H1 (cell line): ENCODE results near the gene ADARB2. TPM values are rescaled to one million over a fixed set of nuclear protein-coding genes. Genes with fewer than 3 reads are reported as not detected.

Experiments used
- CTCF ChIA-PET: fragments of 300-600 bp; sonication (Branson Sonifier 250); formaldehyde crosslinking; loops from one replicate; lab custom pipeline; 2021; ENCODE audit not compliant: partially characterized antibody; lab: Charles Lee
- POLR2A ChIA-PET: fragments of 300-600 bp; sonication (Branson Sonifier 250); formaldehyde crosslinking; loops from one replicate; lab custom pipeline; 2021; ENCODE audit warnings: inconsistent platforms; ENCODE audit not compliant: partially characterized antibody; lab: Charles Lee
- DNase-seq, 2 experiments: peaks; one replicate each; pipeline versions ENCODE4 v3.0.0 to v3.0.0-alpha.2; 2010 to 2022; ENCODE audit warnings: low spot score in 2 of 2, low read depth in 1 of 2, mixed read lengths in 1 of 2
- FAIRE-seq: peaks from 2 replicates; lab custom pipeline; 2011; peaks lifted over from hg19 to GRCh38; lab: Jason Lieb, UNC
- H2AFZ ChIP-seq: 2 replicates; pipeline ENCODE4 v1.8.1; 2012; ENCODE audit warnings: low read length, inconsistent platforms
- H2AK5ac ChIP-seq: 2 replicates; pipeline ENCODE4 v1.6.1; 2013; ENCODE audit warnings: low read depth, low read length
- H2BK120ac ChIP-seq: replicated peaks from 2 replicates; pipeline ENCODE3; 2013; ENCODE audit warnings: low read depth, low read length, inconsistent platforms
- H2BK12ac ChIP-seq: 2 replicates; pipeline ENCODE4 v1.6.1; 2013; ENCODE audit warnings: low read depth, low read length
- H2BK15ac ChIP-seq: 2 replicates; pipeline ENCODE4 v1.6.1; 2013; ENCODE audit warnings: low read length
- H2BK20ac ChIP-seq: 2 replicates; pipeline ENCODE4 v1.6.1; 2013; ENCODE audit warnings: low read length
- H2BK5ac ChIP-seq: 2 replicates; pipeline ENCODE4 v1.6.1; 2013; ENCODE audit warnings: low read depth, low read length
- H3K14ac ChIP-seq: 2 replicates; pipeline ENCODE4 v1.6.1; 2013; ENCODE audit warnings: inconsistent platforms; ENCODE audit not compliant: insufficient read length
- H3K18ac ChIP-seq: 2 replicates; pipeline ENCODE4 v1.6.1; 2013; ENCODE audit warnings: low read length; ENCODE audit errors: extremely low read depth
- H3K23ac ChIP-seq: 2 replicates; pipeline ENCODE4 v1.6.1; 2013; ENCODE audit warnings: inconsistent platforms; ENCODE audit not compliant: insufficient read length
- H3K23me2 ChIP-seq: 2 replicates; pipeline ENCODE4 v1.6.1; 2013; ENCODE audit warnings: low read depth, low read length
- H3K27ac ChIP-seq: 2 replicates; pipeline ENCODE4 v1.6.1; 2011; ENCODE audit warnings: low read depth, low read length, inconsistent platforms
- H3K27me3 ChIP-seq, 4 experiments: replicated peaks in 1 of 4; 1 replicate in 1 of 4; 2 replicates in 3 of 4; pipeline versions ENCODE4 v1.6.1 to v1.8.1; 2011 to 2013; ENCODE audit warnings: low read length in 3 of 4, mild to moderate bottlenecking in 3 of 4, inconsistent platforms in 2 of 4, mixed read lengths in 2 of 4, moderate library complexity in 1 of 4; ENCODE audit not compliant: control insufficient read depth in 3 of 4, insufficient read depth in 3 of 4; ENCODE audit errors: extremely low read depth in 1 of 4
- H3K36me3 ChIP-seq, 4 experiments: 2 replicates each; pipeline versions ENCODE4 v1.6.1 to v1.8.1; 2011 to 2013; ENCODE audit warnings: mild to moderate bottlenecking in 4 of 4, low read length in 3 of 4, moderate library complexity in 2 of 4, control low read depth in 1 of 4, inconsistent platforms in 1 of 4; ENCODE audit not compliant: insufficient read depth in 4 of 4, control insufficient read depth in 2 of 4
- H3K4ac ChIP-seq: replicated peaks from 2 replicates; pipeline ENCODE3; 2013; ENCODE audit warnings: low read length, low read depth, mixed read lengths, inconsistent platforms; ENCODE audit not compliant: insufficient read length
- H3K4me1 ChIP-seq, 4 experiments: replicated peaks in 1 of 4; 1 replicate in 1 of 4; 2 replicates in 3 of 4; pipeline versions ENCODE4 v1.6.1 to v1.8.1; 2011 to 2013; ENCODE audit warnings: low read length in 3 of 4, inconsistent platforms in 2 of 4, mixed read lengths in 1 of 4; ENCODE audit not compliant: insufficient read depth in 4 of 4, control insufficient read depth in 3 of 4
- H3K4me2 ChIP-seq, 2 experiments: 2 replicates each; pipeline versions ENCODE4 v1.6.1 to v1.8.1; 2011 to 2013; ENCODE audit warnings: low read depth in 2 of 2, low read length in 2 of 2, control low read depth in 1 of 2, inconsistent platforms in 1 of 2, mild to moderate bottlenecking in 1 of 2; ENCODE audit not compliant: insufficient read depth in 1 of 2
- H3K4me3 ChIP-seq, 4 experiments: fragments of 200-600, 300-600 bp in 1 of 4; sonication (generic), shearing (Covaris generic), sonication (Bioruptor Twin) in 1 of 4; 2 replicates each; pipeline versions ENCODE4 v1.5.1 to v1.8.1; 2011 to 2016; ENCODE audit warnings: low read length in 4 of 4, low read depth in 3 of 4, control low read depth in 2 of 4, inconsistent platforms in 2 of 4, mild to moderate bottlenecking in 2 of 4, mixed read lengths in 1 of 4, moderate library complexity in 1 of 4; ENCODE audit not compliant: insufficient read depth in 2 of 4; ENCODE audit errors: extremely low read depth in 1 of 4
- H3K56ac ChIP-seq: replicated peaks from 2 replicates; pipeline ENCODE3; 2013; ENCODE audit warnings: low read depth, mild to moderate bottlenecking, mixed read lengths, low read length, inconsistent platforms; ENCODE audit not compliant: insufficient read length
- H3K79me1 ChIP-seq: 2 replicates; pipeline ENCODE4 v1.6.1; 2013; ENCODE audit warnings: low read depth, low read length, control low read depth
- H3K79me2 ChIP-seq, 2 experiments: 2 replicates each; pipeline versions ENCODE4 v1.6.1 to v1.8.1; 2012 to 2013; ENCODE audit warnings: low read length in 2 of 2, mild to moderate bottlenecking in 2 of 2, inconsistent platforms in 1 of 2; ENCODE audit not compliant: insufficient read depth in 2 of 2, control insufficient read depth in 1 of 2
- H3K9ac ChIP-seq, 4 experiments: replicated peaks in 1 of 4; 1 replicate in 1 of 4; 2 replicates in 3 of 4; pipeline versions ENCODE4 v1.6.1 to v1.8.1; 2011 to 2013; ENCODE audit warnings: low read depth in 3 of 4, low read length in 3 of 4, control low read depth in 2 of 4, mild to moderate bottlenecking in 2 of 4, moderate library complexity in 2 of 4, inconsistent platforms in 1 of 4; ENCODE audit errors: extremely low read depth in 1 of 4
- H3K9me3 ChIP-seq, 2 experiments: 2 replicates each; pipeline versions ENCODE4 v1.6.1 to v1.8.1; 2012 to 2013; ENCODE audit warnings: mild to moderate bottlenecking in 2 of 2, moderate library complexity in 2 of 2, control low read depth in 1 of 2, inconsistent platforms in 1 of 2, low read depth in 1 of 2, low read length in 1 of 2, mixed read lengths in 1 of 2; ENCODE audit not compliant: insufficient read depth in 2 of 2
- H4K20me1 ChIP-seq, 2 experiments: replicated peaks in 1 of 2; 2 replicates each; pipeline versions ENCODE3 to v1.8.1; 2011 to 2013; ENCODE audit warnings: inconsistent platforms in 2 of 2, low read length in 2 of 2, mild to moderate bottlenecking in 1 of 2; ENCODE audit not compliant: insufficient read depth in 2 of 2, control insufficient read depth in 1 of 2
- H4K5ac ChIP-seq: 2 replicates; pipeline ENCODE4 v1.6.1; 2013; ENCODE audit warnings: low read length, low read depth, mixed read lengths, inconsistent platforms; ENCODE audit not compliant: insufficient read length
- H4K8ac ChIP-seq: 2 replicates; pipeline ENCODE4 v1.8.0; 2013; ENCODE audit warnings: mild to moderate bottlenecking, moderate library complexity, low read length, inconsistent platforms; ENCODE audit not compliant: insufficient read depth; ENCODE audit errors: extremely low read depth
- H4K91ac ChIP-seq: replicated peaks from 2 replicates; pipeline ENCODE3; 2013; ENCODE audit warnings: low read length, mixed read lengths, inconsistent platforms; ENCODE audit not compliant: insufficient read length
- HDAC6 ChIP-seq: IDR thresholded peaks from one replicate; pipeline ENCODE4 v1.7.1; 2012; ENCODE audit warnings: low read depth, mild to moderate bottlenecking, inconsistent platforms, low read length, moderate library complexity
- KDM1A ChIP-seq: fragments of 200-600, 300-600 bp; sonication (generic); IDR thresholded peaks from 2 replicates; pipeline ENCODE4 v1.7.1; 2016; ENCODE audit warnings: mild to moderate bottlenecking, low read length, borderline replicate concordance
- SIN3A ChIP-seq, 2 experiments: IDR thresholded peaks in 1 of 2; conservative IDR thresholded peaks in 1 of 2; 2 replicates each; pipeline ENCODE4 v1.6.1; 2011 to 2012; ENCODE audit warnings: low read length in 2 of 2, improper control_type of control experiment in 1 of 2, low read depth in 1 of 2, mild to moderate bottlenecking in 1 of 2
- WGBS, 2 experiments: shearing (Covaris generic) in 1 of 2; methylation state at CpG; one replicate each; pipeline versions ENCODE4 v1.1.6 to v1.1.7; 2013 to 2015; ENCODE audit warnings: low lambda C conversion rate in 2 of 2, mixed read lengths in 2 of 2, inconsistent platforms in 1 of 2, low coverage in 1 of 2, missing lambda C conversion rate in 1 of 2; ENCODE audit not compliant: insufficient replicate concordance in 2 of 2, insufficient coverage in 1 of 2, insufficient read length in 1 of 2; ENCODE audit errors: extremely low coverage in 1 of 2, missing lambda C conversion rate in 1 of 2; 5-methylcytosine and 5-hydroxymethylcytosine counted together
- polyA plus RNA-seq, 7 experiments: library from polyadenylated mRNA; depleted of rRNA in 3 of 7; stranded (reverse) in 5 of 7; unstranded in 2 of 7; fragments of >200 nt in 5 of 7; fragments of 200-250 nt in 2 of 7; gene quantifications; 1 replicate in 5 of 7; 2 replicates in 1 of 7; 4 replicates in 1 of 7; pipeline versions ENCODE4 v1.2.1 to v1.2.3, GENCODE V29; 2011 to 2013; ENCODE audit warnings: missing spikeins in 2 of 7, mixed read lengths in 2 of 7
- total RNA-seq: library from RNA; stranded (reverse); fragmentation: NEBNext Ultra II Directional; extraction: Animal tissue kit (Norgen Biotek cat#: 25700); gene quantifications from 2 replicates; pipeline ENCODE4 v1.2.1, GENCODE V29; 2021

Gene ADARB2
- total and polyA plus RNA-seq, 2 of the 8 experiments (the other 6 are each of a cell fraction or from before 2014, with no cell fraction given): 2.2 to 2.8 TPM

DNA sequence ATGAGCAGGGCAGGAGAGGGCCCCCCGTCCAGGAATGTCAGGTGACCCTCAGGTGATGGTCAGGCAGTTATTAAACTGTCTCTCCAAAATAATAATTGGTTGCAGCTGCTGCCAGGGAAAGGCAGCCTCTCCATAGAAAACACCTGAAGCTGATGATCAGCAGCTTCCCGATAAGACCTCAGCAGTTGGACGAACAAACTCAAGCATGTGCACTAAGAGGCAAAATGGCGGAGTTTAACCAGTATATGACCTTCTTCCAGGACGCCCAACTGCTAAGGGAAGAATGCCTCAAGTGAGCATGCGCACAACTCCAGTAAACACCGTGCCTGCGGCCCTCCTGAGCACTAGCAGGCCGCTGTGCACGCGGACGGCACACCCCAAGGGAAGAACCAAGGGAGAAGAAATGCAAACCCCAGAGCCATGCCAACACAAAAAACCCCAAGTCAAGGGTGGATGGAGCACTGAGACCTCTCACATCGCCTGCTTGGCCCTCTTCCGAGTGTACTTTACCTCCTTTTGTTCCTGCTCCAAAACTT, 38.9 kb upstream of the ADARB2 start:
- Histone ChIP-seq H3K18ac (peak overlapping the region; percentile 19; the same call in 1 of the 2 replicates), H3K9ac (no peak overlapping the region), H3K79me1 (no peaks in the 10 kb centered on the region), H3K4me2 (no peak overlapping the region), H2AK5ac (no peak overlapping the region), H4K5ac (no peak overlapping the region), H3K36me3 (peaks cover 0 to 5% (median 0%) of the 10 kb centered on the region in 4 experiments; a peak in 2 of 8 replicates), H3K23ac (no peak overlapping the region), H3K27ac (no peak overlapping the region), H3K9me3 (peaks cover 19 to 21% of the 10 kb centered on the region in 2 experiments), H4K8ac (no peak overlapping the region; the same call in 1 of the 2 replicates), H2AFZ (no peak overlapping the region), H4K20me1 (no peaks in the 10 kb centered on the region), H3K79me2 (no peaks in the 10 kb centered on the region), H3K4me3 (no peak overlapping the region), H2BK20ac (no peak overlapping the region), H3K27me3 (peaks cover 0 to 3% (median 0%) of the 10 kb centered on the region in 4 experiments; a peak in 3 of 7 replicates), H2BK12ac (peak overlapping the region; percentile 80; the same call in 1 of the 2 replicates), H3K23me2 (no peaks in the 10 kb centered on the region), H4K91ac (peak overlapping the region; percentile 67), H2BK15ac (no peak overlapping the region), H2BK120ac (peak overlapping the region; percentile 70), H3K4me1 (peaks cover 0 to 6% (median 1%) of the 10 kb centered on the region in 4 experiments; a peak in 3 of 7 replicates), H2BK5ac (peak overlapping the region; percentile 60; the same call in 1 of the 2 replicates), H3K14ac (no peak overlapping the region), H3K56ac (no peak overlapping the region), H3K4ac (no peak overlapping the region)
- ChIA-PET POLR2A (no interaction called here), CTCF (interaction anchor here (1.5 to 2.8 kb wide), 2 partner anchors 10 kb away, joined by 5 to 12 read pairs; no protein-coding TSS in a partner anchor)
- FAIRE-seq (no peak), DNase-seq (no peak)
- 90% methylated on average over 14 of the region's 14 CpGs; no CpG with 5 or more reads in 1 of the 2 experiments for WGBS, 2 experiments
- TF ChIP-seq SIN3A (conservative IDR thresholded peaks at IDR 0.05 in 1 of 2, IDR thresholded peaks at IDR 0.05 in 1 of 2; ENCODE audit: low read depth in 1 of 2, low read length in 2 of 2) (no peak), HDAC6 (no peak), KDM1A (no peak)
